Measurements from ENCODE around the gene KIF21A.

KIF21A gene

GRCh38 chr12:39431002-39431796 lies 11.7 kb downstream of the KIF21A start:
- DNase-seq = no peak

GRCh38 chr12:39429809-39430208 lies 13.1 kb downstream of the KIF21A start:
- no peak for DNase-seq

GRCh38 chr12:39427360-39427808 lies 15.5 kb downstream of the KIF21A start:
- no peak for DNase-seq

- no peak for DNase-seq
These were observed 16.2 kb downstream of the KIF21A start for GRCh38 chr12:39426636-39427240.

GRCh38 chr12:39420043-39420442 lies 22.9 kb downstream of the KIF21A start:
- DNase-seq = no peak

- DNase-seq = no peak
These were observed 23.4 kb downstream of the KIF21A start for GRCh38 chr12:39419471-39419870.

GRCh38 chr12:39417916-39418315 lies 25.0 kb downstream of the KIF21A start:
- DNase-seq = no peak

- DNase-seq = peak in 1 of 2 experiments; percentile 22
These were observed 28.8 kb downstream of the KIF21A start for GRCh38 chr12:39413836-39414771.

- no peak for DNase-seq
These were observed 30.7 kb downstream of the KIF21A start for GRCh38 chr12:39412210-39412609.

- DNase-seq = no peak
These were observed 36.7 kb downstream of the KIF21A start for GRCh38 chr12:39406262-39406661.

- no peak for DNase-seq
These were observed 37.3 kb downstream of the KIF21A start for GRCh38 chr12:39405580-39405979.

GRCh38 chr12:39404000-39404399 lies 38.9 kb downstream of the KIF21A start:
- DNase-seq = no peak

- DNase-seq = no peak
These were observed 39.5 kb downstream of the KIF21A start for GRCh38 chr12:39403376-39403775.

GRCh38 chr12:39402922-39403321 lies 40.0 kb downstream of the KIF21A start:
- DNase-seq = no peak

GRCh38 chr12:39401459-39401858 lies 41.5 kb downstream of the KIF21A start:
- DNase-seq = no peak

- DNase-seq = no peak
These were observed 47.1 kb downstream of the KIF21A start for GRCh38 chr12:39395866-39396265.

GRCh38 chr12:39393890-39394289 lies 49.0 kb downstream of the KIF21A start:
- DNase-seq = no peak

- no peak for DNase-seq
These were observed 49.7 kb downstream of the KIF21A start for GRCh38 chr12:39393179-39393578.

GRCh38 chr12:39392154-39392925 lies 50.6 kb downstream of the KIF21A start:
- DNase-seq = no peak

- no peak for DNase-seq
These were observed 52.2 kb downstream of the KIF21A start for GRCh38 chr12:39390752-39391151.

GRCh38 chr12:39389399-39390150 lies 53.3 kb downstream of the KIF21A start:
- DNase-seq = no peak

- no peak for DNase-seq
These were observed 56.6 kb downstream of the KIF21A start for GRCh38 chr12:39386335-39386734.

All from NCI-H1930 (cell line).